GM20000 (cell line): ENCODE results near the gene DCAF17.

Experiments
- DNase-seq: peaks from one replicate; pipeline ENCODE4 v3.0.0; 2012; ENCODE audit warnings: low spot score
- CTCF ChIP-seq: IDR thresholded peaks from 2 replicates; pipeline ENCODE4 v1.5.1; 2012; ENCODE audit warnings: mild to moderate bottlenecking, control low read depth; ENCODE audit errors: extremely low read depth, missing control alignments

The DCAF17 gene

DNA sequence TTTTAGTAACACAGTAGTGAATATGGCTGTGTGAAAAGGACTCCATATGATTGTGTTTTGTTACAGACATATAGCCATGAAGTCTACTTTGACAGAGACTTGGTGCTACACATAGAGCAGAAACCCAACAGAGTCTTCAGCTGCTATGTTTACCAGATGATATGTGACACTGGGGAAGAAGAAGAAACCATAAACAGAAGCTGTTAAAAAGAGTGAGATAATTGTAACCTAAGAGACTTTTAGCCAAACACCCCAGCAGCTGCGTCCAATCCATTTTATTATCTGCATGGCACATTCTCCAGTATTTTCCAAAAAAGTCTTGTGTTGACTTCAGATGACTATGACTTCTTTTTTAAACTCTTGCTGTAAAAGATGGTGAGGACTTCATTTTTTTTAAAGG, 46.9 kb downstream of the DCAF17 start:
- DNase-seq, result no peak
- no peak for TF ChIP-seq CTCF

GRCh38 chr2:171482308-171482707, 48.3 kb downstream of the DCAF17 start:
- DNase-seq, result no peak
- no peak for TF ChIP-seq CTCF

GRCh38 chr2:171482877-171483276, 48.9 kb downstream of the DCAF17 start:
- no peak for DNase-seq
- no peak for TF ChIP-seq CTCF

GRCh38 chr2:171483793-171484192, 49.8 kb downstream of the DCAF17 start:
- TF ChIP-seq CTCF, result no peak

GRCh38 chr2:171485116-171485515, 51.1 kb downstream of the DCAF17 start:
- no peak for DNase-seq
- no peak for TF ChIP-seq CTCF

More at GRCh38 chr2:171483793-171484192, 49.8 kb downstream of the DCAF17 start:
- no peak for DNase-seq

DNA sequence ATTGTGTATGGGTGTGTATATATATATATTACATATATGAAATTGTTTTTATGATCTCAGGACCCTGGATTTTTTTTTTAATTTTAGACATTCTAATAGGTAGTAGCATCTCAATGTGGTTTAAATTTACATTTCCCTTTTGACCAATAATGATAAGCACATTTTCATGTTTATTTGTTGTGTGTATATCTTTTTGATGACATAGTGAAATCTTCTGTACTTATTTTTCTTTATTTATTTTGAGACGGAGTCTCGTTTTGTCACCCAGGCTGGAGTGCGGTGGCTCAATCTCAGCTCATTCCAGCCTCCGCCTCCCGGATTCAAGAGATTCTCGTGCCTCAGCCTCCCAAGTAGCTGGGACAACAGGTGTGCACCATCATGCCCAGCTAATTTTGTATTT, 53.2 kb downstream of the DCAF17 start:
- no peak for DNase-seq
- TF ChIP-seq CTCF, result no peak

DNA sequence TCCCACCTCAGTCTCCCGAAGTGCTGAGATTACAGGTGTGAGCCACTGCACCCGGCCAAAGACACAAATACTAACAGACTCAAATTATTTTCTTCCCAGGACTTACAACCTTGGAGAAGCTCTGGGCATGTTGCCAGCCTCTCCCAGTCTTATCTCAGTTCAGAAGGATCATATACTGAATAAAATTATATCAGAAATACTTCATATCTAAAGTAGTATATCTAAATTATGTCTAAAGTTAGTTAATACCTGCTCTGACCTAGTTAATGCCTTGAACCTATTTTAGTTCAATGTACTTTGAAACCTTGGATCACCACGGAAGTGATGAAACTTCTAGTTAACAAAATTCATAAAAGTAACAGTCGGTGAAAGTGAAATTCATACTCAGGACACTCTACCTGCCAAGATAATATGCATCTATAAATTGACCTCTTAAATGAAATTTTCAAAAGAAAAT, 53.8 kb downstream of the DCAF17 start:
- TF ChIP-seq CTCF, result no peak
- no peak for DNase-seq

DNA sequence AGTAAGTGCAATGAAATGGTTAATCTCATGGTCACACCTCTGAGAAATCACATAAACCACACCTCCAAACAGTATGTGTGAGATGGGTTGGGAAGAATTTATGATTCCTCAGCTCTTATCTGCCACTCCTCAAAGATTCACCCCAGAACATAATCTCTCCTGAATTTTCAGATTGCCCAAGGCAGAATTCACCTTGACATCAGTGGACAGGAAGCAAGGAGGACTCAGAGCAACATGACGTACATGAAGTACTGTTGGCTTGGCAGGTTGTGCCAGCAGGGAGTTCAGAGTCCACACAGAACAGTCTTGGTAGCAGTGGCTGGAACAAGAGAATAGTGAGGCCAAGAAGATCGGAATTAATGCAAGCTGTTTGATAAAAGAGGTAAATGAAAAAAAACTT, 56.6 kb downstream of the DCAF17 start:
- DNase-seq, result no peak
- TF ChIP-seq CTCF, result no peak
